SW 1271 (cell line): ENCODE measurements around the gene SPANXN1.
"Not testable (repeated sequence)": the region's sequence is repeated elsewhere in the genome, so short reads cannot be mapped to it uniquely, and the experiment has no call there.

Experiments
- DNase-seq, 2 experiments: peaks; one replicate each; lab custom pipeline; 2025; lab: John Stamatoyannopoulos, UW

SPANXN1 gene

DNA sequence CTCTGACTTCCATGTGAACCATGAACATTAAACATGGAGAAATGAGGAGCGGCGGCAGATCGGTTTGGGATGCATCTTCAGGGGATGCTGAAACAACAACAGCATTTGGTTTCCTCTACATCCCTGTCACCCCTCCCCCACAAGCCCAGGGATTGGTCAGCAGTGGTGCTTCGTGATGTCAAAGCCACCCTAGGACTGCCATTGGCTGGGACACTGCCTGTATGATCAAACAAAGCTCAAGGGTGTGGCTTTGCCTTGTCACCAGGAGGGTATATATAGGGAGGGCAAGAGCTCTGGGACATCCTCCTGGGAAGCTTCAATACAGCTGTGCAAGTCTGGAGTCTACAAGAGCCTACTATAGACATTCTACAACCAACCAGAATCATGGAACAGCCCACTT, at the start of gene SPANXN1:
Gene SPANXN1 (plus strand): TSS at position 301 of the 400 bp plus-strand sequence. CDS start 84 bp downstream, at position 385.
- DNase-seq, result not testable (repeated sequence)

DNA sequence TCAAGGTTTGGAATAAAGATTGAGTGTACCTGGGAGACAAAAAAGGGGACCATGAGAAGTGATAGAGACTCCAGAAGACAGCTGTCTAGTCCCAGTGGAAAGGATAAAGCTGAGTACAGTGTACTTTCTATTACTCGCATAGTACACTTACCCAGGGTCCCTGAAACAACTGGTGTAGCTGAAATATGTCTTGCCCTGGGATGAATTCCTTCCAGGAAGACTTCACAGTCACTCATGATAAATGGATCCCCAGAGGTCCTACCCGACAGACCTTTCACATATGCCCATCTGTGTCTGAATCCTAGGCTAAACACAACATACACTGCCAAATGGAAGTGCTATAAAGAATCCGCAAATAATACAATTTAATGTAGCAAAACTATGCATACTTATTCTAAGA, 48.2 kb upstream of the SPANXN1 start:
- no peak for DNase-seq

DNA sequence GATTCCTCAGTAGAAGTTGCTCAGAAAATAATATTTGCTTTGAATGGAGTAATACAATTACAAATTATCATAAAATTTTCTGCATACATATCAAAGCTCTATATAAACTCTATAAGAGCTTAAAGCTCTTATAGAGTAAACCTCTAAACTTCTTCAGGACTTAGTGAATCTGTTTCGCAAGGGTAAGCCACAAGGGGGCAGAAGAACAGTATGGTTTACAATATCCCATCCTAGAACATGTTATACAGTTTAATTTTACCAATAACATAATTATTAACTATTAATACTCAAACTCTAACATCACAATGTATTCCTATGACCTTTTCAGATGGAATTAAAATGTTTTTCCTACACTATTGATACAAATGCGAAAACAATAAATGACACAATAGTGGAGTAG, 33.8 kb upstream of the SPANXN1 start:
- DNase-seq, result peak in 1 of 2 experiments; percentile 13

- DNase-seq, result no peak
Measured at GRCh38 chrX:145292218-145292617, 44.9 kb downstream of the SPANXN1 start.
